ENCODE results near the gene KCNE4. TPM values are rescaled to one million over a fixed set of nuclear protein-coding genes. Genes with fewer than 3 reads are reported as not detected.

KCNE4 gene
- total and polyA plus RNA-seq, 9 donors = 3.0 to 13.4 (median 8.0) TPM

DNA sequence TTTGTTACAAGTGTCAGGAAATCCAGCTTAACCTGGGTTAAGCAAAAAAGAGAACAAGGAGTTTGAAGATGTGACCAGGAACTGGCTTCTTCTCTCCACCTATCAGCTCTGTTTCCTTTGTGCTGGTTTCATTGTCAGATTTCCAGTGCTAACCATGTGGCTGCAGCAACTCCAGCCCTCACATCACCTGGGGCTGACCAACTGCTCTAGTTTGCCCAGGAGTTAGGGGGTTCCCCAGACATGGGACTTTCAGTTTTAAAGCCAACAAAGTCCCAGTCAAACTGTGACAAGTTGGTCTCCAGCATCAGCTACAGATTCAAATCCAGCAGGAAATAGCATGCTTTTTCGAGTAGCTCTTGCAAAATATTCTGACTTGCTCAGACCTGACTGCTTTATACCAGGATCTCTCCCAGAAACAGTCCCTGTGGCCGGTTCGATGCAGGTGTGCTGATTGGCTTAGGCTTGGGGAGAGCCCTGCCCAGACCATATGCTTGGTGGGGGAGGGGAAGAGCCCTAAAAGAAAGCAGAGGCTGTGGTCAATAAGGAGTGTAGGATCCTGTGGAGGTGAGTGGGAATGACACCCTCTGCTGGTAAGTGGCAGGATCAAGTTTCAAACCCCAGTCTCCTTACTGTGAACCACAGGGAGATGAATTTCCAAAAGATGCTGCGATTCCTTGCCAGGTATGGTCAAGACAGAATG is 49.5 kb downstream of the KCNE4 start:
- Histone ChIP-seq H3K4me3 (no peak overlapping the region), H3K9me3 (no peaks in the 10 kb centered on the region), H3K36me3 (no peaks in the 10 kb centered on the region), H3K4me1 (ENCODE audit: insufficient read depth) (peaks cover 4% of the 10 kb centered on the region), H3K27ac (no peak overlapping the region), H3K27me3 (no peaks in the 10 kb centered on the region)
- 79 to 91% (median 87%) methylated on average over 4 of the region's 4 CpGs for WGBS, 3 donors
- intact Hi-C loops (cut with DNase I) = no loop called here
- DNase-seq = no peak
- TF ChIP-seq, protein P1, sequence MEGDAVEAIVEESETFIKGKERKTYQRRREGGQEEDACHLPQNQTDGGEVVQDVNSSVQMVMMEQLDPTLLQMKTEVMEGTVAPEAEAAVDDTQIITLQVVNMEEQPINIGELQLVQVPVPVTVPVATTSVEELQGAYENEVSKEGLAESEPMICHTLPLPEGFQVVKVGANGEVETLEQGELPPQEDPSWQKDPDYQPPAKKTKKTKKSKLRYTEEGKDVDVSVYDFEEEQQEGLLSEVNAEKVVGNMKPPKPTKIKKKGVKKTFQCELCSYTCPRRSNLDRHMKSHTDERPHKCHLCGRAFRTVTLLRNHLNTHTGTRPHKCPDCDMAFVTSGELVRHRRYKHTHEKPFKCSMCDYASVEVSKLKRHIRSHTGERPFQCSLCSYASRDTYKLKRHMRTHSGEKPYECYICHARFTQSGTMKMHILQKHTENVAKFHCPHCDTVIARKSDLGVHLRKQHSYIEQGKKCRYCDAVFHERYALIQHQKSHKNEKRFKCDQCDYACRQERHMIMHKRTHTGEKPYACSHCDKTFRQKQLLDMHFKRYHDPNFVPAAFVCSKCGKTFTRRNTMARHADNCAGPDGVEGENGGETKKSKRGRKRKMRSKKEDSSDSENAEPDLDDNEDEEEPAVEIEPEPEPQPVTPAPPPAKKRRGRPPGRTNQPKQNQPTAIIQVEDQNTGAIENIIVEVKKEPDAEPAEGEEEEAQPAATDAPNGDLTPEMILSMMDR (IDR thresholded peaks at IDR 0.05) = no peak
- TF ChIP-seq POLR2A (IDR thresholded peaks at IDR 0.05) (no peak), EP300 (IDR thresholded peaks at IDR 0.05) (no peak)

DNA sequence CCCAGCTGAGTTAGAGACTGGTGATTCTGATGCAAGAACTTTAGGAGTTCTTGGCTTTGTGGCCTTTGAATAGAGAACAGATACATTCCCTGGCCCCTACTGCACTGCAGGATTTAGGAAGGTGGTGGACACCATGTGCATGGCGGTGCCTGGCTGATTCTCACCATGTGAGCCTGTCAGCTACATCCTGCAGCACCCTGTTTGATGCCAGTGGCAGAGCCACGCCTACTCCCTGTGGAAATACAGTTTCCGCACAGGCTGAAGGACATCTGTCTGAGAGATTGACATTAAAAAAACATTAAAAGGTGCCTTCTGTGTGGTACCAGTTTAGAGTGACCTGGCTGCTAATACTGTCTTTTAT is 50.0 kb downstream of the KCNE4 start:
- Histone ChIP-seq H3K9me3 (no peaks in the 10 kb centered on the region), H3K27me3 (no peaks in the 10 kb centered on the region), H3K4me1 (ENCODE audit: insufficient read depth) (peaks cover 4% of the 10 kb centered on the region), H3K27ac (no peak overlapping the region), H3K4me3 (no peak overlapping the region), H3K36me3 (no peaks in the 10 kb centered on the region)
- TF ChIP-seq, protein P1 (IDR thresholded peaks at IDR 0.05) = no peak
- no peak for TF ChIP-seq POLR2A (IDR thresholded peaks at IDR 0.05)
- TF ChIP-seq EP300 (IDR thresholded peaks at IDR 0.05) = no peak
- intact Hi-C loops (cut with DNase I) = no loop called here
- DNase-seq = no peak
- 78 to 90% (median 83%) methylated on average over 3 of the region's 3 CpGs for WGBS, 3 donors

DNA sequence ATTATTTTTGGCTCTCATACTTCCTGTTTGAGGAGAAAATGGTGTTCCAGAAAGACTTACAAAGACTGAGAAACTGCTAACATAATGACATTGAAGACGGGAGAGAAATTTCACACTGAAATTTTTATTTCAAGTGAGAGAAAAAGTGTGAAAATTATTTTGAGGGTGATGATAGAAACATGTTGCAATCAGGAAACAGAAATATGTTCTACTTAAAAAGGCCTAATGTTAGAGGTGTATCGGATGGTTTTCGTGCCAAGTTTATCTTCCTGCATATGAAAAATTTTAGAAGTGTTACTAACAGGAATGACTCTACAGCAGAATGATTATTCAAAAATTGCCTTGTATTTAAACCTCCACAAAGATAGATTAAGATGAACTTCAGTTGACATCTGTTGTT is 50.5 kb downstream of the KCNE4 start:
- no peaks in the 10 kb centered on the region for H3K27me3 ChIP-seq
- H3K4me1 ChIP-seq (ENCODE audit: insufficient read depth) = peaks cover 4% of the 10 kb centered on the region
- TF ChIP-seq, protein P1 (IDR thresholded peaks at IDR 0.05) = no peak
- TF ChIP-seq EP300 (IDR thresholded peaks at IDR 0.05) (no peak), POLR2A (IDR thresholded peaks at IDR 0.05) (no peak)
- H3K4me3 ChIP-seq = no peak overlapping the region
- no peak for DNase-seq
- no peaks in the 10 kb centered on the region for H3K9me3 ChIP-seq
- H3K27ac ChIP-seq = no peak overlapping the region
- H3K36me3 ChIP-seq = no peaks in the 10 kb centered on the region
- intact Hi-C loops (cut with DNase I) = no loop called here
- 75 to 80% (median 79%) methylated on average over 3 of the region's 3 CpGs for WGBS, 3 donors

DNA sequence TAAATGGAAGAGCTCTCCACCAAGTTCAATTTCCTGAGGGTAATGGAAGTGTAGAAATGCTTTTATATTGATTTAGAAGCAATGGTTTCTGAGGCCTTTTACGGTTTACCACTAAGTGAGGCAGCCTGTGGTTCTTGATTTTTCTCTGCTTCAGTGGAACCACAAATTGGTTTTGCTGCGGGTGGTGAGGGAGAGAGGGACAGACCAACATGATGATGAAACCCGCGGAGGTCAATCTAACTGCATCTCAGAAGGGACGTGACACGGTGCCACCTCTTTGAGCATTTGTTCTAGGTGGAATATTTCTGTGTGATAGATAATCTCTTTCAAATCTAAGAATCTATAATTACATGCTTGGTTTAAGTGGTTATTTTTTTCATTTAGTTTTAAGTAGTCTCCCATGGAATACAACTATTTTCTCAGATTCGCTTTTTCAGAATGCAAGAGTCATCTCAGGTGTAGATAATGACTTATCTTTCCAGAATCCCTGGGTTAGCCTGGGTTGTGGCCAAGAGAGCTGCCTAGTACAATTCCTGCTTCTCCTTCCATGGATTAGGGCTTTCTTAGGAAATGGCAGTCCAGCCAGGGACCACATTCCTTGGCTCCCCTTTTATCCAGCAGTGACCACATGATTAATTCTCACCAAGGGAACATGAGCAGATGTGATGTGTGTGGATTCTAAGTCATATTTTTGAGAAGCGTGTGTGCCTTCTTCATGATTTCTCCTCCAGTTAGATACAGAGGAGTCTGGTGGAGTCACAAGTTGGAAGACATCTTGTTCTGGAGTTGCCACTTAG is 52.5 kb downstream of the KCNE4 start:
- no peaks in the 10 kb centered on the region for H3K36me3 ChIP-seq
- 95 to 97% (median 96%) methylated on average over 8 of the region's 8 CpGs for WGBS, 3 donors
- H3K4me1 ChIP-seq (ENCODE audit: insufficient read depth) = peaks cover 4% of the 10 kb centered on the region
- intact Hi-C loops (cut with DNase I) = no loop called here
- no peak overlapping the region for H3K27ac ChIP-seq
- no peaks in the 10 kb centered on the region for H3K27me3 ChIP-seq
- H3K4me3 ChIP-seq = no peak overlapping the region
- TF ChIP-seq POLR2A (IDR thresholded peaks at IDR 0.05) = no peak
- TF ChIP-seq, protein P1 (IDR thresholded peaks at IDR 0.05) = no peak
- no peak for TF ChIP-seq EP300 (IDR thresholded peaks at IDR 0.05)
- H3K9me3 ChIP-seq = no peaks in the 10 kb centered on the region
- no peak for DNase-seq

Other genes starting within 250 kb of the KCNE4 start
- 10 to 100 TPM; 37.0 to 85.1 (median 50.0) TPM for gene ACSL3, start 191.2 kb upstream of the KCNE4 start, total RNA-seq
- 10 to 100 TPM; 14.0 to 30.5 TPM for gene ACSL3, start 191.2 kb upstream of the KCNE4 start, polyA plus RNA-seq